ENCODE measurements around the gene ACOT7.

DNA sequence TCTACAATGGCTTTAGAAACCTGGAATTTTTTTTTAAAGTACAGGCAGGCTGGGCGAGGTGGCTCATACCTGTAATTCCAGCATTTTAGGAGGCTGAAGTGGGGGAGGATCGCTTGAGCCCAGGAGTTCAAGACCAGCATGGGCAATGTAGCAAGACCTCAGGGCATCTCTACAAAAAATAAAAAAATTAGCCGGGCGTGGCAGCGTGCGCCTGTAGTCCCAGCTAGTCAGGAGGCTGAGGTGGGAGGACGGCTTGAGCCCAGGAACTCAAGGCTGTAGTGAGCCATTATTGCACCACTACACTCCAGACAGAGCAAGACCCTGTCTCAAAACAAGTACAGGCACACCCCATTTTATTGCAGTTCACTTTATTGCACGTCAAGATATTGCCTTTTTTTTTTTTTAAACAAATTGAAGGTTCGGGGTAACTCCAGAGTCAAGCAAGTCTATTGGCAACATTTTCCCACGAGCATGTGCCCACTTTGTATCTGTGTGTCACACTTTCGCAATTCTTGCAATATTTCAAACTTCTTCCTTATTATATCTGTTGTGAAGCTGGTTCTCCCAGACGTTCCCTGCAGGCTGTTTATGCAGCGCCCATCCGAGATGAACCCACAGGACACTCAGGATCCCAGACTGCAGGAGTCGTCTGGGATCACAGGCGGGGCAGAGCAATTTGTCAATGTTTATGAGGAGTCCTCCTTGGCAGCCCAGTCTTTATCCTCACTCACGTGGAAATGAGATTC, 21.5 kb upstream of the ACOT7 start:
- TF ChIP-seq, protein P1, sequence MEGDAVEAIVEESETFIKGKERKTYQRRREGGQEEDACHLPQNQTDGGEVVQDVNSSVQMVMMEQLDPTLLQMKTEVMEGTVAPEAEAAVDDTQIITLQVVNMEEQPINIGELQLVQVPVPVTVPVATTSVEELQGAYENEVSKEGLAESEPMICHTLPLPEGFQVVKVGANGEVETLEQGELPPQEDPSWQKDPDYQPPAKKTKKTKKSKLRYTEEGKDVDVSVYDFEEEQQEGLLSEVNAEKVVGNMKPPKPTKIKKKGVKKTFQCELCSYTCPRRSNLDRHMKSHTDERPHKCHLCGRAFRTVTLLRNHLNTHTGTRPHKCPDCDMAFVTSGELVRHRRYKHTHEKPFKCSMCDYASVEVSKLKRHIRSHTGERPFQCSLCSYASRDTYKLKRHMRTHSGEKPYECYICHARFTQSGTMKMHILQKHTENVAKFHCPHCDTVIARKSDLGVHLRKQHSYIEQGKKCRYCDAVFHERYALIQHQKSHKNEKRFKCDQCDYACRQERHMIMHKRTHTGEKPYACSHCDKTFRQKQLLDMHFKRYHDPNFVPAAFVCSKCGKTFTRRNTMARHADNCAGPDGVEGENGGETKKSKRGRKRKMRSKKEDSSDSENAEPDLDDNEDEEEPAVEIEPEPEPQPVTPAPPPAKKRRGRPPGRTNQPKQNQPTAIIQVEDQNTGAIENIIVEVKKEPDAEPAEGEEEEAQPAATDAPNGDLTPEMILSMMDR (IDR thresholded peaks at IDR 0.05) = no peak
- TF ChIP-seq POLR2A (IDR thresholded peaks at IDR 0.05) = no peak

All from lower leg skin (tissue), 3 donors.